ENCODE measurements around the gene DCTD.

DCTD gene

GRCh38 chr4:182843808-182844325 is 73.3 kb downstream of the DCTD start:
- DNase-seq (ENCODE audit: extremely low read depth in 1 of 2, low read depth in 1 of 2), result no peak

DNA sequence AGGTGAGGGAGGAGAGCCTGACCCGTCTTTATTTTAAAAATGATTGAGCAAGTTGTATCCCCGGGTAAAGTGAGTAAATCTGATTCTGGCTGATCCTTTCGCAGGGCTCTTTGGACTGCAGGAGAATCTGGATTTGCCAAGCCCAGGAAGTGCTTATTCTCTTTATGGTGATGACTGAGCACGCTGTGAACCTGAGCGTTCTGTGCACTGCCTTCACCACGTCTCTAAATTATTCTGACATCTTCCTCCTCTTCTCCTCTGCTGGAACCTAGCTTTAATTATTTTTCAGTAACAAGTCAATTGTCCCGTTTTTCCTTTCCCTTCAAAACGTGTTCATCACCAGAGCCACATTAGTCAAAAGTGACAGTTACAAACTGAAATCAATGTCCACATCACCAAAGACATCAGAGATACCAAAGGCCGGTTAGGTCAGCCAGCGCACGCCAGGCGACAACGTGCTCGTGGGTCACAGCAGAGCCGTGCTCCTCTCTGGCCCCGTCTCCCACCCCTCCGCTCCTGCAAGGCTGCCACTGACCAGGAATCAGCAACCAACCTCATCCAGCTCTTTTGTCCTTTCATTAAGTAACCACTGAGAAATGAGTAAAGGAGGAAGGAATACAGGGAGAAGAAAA is 74.3 kb downstream of the DCTD start:
- no peak for DNase-seq (ENCODE audit: extremely low read depth in 1 of 2, low read depth in 1 of 2)

- DNase-seq (ENCODE audit: extremely low read depth in 1 of 2, low read depth in 1 of 2), result no peak
These were observed 75.0 kb downstream of the DCTD start for GRCh38 chr4:182842104-182842600.

GRCh38 chr4:182840108-182840507 is 77.1 kb downstream of the DCTD start:
- DNase-seq (ENCODE audit: extremely low read depth in 1 of 2, low read depth in 1 of 2), result no peak

Data from activated CD8-positive, alpha-beta memory T cell treated with anti-CD3 and anti-CD28 coated beads for 1 hour (primary cell).